H1 (cell line): ENCODE data around the gene LRRC74A. TPM values are rescaled to one million over a fixed set of nuclear protein-coding genes. Genes with fewer than 3 reads are reported as not detected.

Experiments
- CTCF ChIA-PET: fragments of 300-600 bp; sonication (Branson Sonifier 250); formaldehyde crosslinking; loops from one replicate; lab custom pipeline; 2021; ENCODE audit not compliant: partially characterized antibody; lab: Charles Lee
- POLR2A ChIA-PET: fragments of 300-600 bp; sonication (Branson Sonifier 250); formaldehyde crosslinking; loops from one replicate; lab custom pipeline; 2021; ENCODE audit warnings: inconsistent platforms; ENCODE audit not compliant: partially characterized antibody; lab: Charles Lee
- DNase-seq, 2 experiments: peaks; one replicate each; pipeline versions ENCODE4 v3.0.0 to v3.0.0-alpha.2; 2010 to 2022; ENCODE audit warnings: low spot score in 2 of 2, low read depth in 1 of 2, mixed read lengths in 1 of 2
- FAIRE-seq: peaks from 2 replicates; lab custom pipeline; 2011; peaks lifted over from hg19 to GRCh38; lab: Jason Lieb, UNC
- H2AFZ ChIP-seq: 2 replicates; pipeline ENCODE4 v1.8.1; 2012; ENCODE audit warnings: low read length, inconsistent platforms
- H2AK5ac ChIP-seq: 2 replicates; pipeline ENCODE4 v1.6.1; 2013; ENCODE audit warnings: low read depth, low read length
- H2BK120ac ChIP-seq: replicated peaks from 2 replicates; pipeline ENCODE3; 2013; ENCODE audit warnings: low read depth, low read length, inconsistent platforms
- H2BK12ac ChIP-seq: 2 replicates; pipeline ENCODE4 v1.6.1; 2013; ENCODE audit warnings: low read depth, low read length
- H2BK15ac ChIP-seq: 2 replicates; pipeline ENCODE4 v1.6.1; 2013; ENCODE audit warnings: low read length
- H2BK20ac ChIP-seq: 2 replicates; pipeline ENCODE4 v1.6.1; 2013; ENCODE audit warnings: low read length
- H2BK5ac ChIP-seq: 2 replicates; pipeline ENCODE4 v1.6.1; 2013; ENCODE audit warnings: low read depth, low read length
- H3K14ac ChIP-seq: 2 replicates; pipeline ENCODE4 v1.6.1; 2013; ENCODE audit warnings: inconsistent platforms; ENCODE audit not compliant: insufficient read length
- H3K18ac ChIP-seq: 2 replicates; pipeline ENCODE4 v1.6.1; 2013; ENCODE audit warnings: low read length; ENCODE audit errors: extremely low read depth
- H3K23ac ChIP-seq: 2 replicates; pipeline ENCODE4 v1.6.1; 2013; ENCODE audit warnings: inconsistent platforms; ENCODE audit not compliant: insufficient read length
- H3K23me2 ChIP-seq: 2 replicates; pipeline ENCODE4 v1.6.1; 2013; ENCODE audit warnings: low read depth, low read length
- H3K27ac ChIP-seq: 2 replicates; pipeline ENCODE4 v1.6.1; 2011; ENCODE audit warnings: low read depth, low read length, inconsistent platforms
- H3K27me3 ChIP-seq, 4 experiments: replicated peaks in 1 of 4; 1 replicate in 1 of 4; 2 replicates in 3 of 4; pipeline versions ENCODE4 v1.6.1 to v1.8.1; 2011 to 2013; ENCODE audit warnings: low read length in 3 of 4, mild to moderate bottlenecking in 3 of 4, inconsistent platforms in 2 of 4, mixed read lengths in 2 of 4, moderate library complexity in 1 of 4; ENCODE audit not compliant: control insufficient read depth in 3 of 4, insufficient read depth in 3 of 4; ENCODE audit errors: extremely low read depth in 1 of 4
- H3K36me3 ChIP-seq, 4 experiments: 2 replicates each; pipeline versions ENCODE4 v1.6.1 to v1.8.1; 2011 to 2013; ENCODE audit warnings: mild to moderate bottlenecking in 4 of 4, low read length in 3 of 4, moderate library complexity in 2 of 4, control low read depth in 1 of 4, inconsistent platforms in 1 of 4; ENCODE audit not compliant: insufficient read depth in 4 of 4, control insufficient read depth in 2 of 4
- H3K4ac ChIP-seq: replicated peaks from 2 replicates; pipeline ENCODE3; 2013; ENCODE audit warnings: low read length, low read depth, mixed read lengths, inconsistent platforms; ENCODE audit not compliant: insufficient read length
- H3K4me1 ChIP-seq, 4 experiments: replicated peaks in 1 of 4; 1 replicate in 1 of 4; 2 replicates in 3 of 4; pipeline versions ENCODE4 v1.6.1 to v1.8.1; 2011 to 2013; ENCODE audit warnings: low read length in 3 of 4, inconsistent platforms in 2 of 4, mixed read lengths in 1 of 4; ENCODE audit not compliant: insufficient read depth in 4 of 4, control insufficient read depth in 3 of 4
- H3K4me2 ChIP-seq, 2 experiments: 2 replicates each; pipeline versions ENCODE4 v1.6.1 to v1.8.1; 2011 to 2013; ENCODE audit warnings: low read depth in 2 of 2, low read length in 2 of 2, control low read depth in 1 of 2, inconsistent platforms in 1 of 2, mild to moderate bottlenecking in 1 of 2; ENCODE audit not compliant: insufficient read depth in 1 of 2
- H3K4me3 ChIP-seq, 4 experiments: fragments of 200-600, 300-600 bp in 1 of 4; sonication (generic), shearing (Covaris generic), sonication (Bioruptor Twin) in 1 of 4; 2 replicates each; pipeline versions ENCODE4 v1.5.1 to v1.8.1; 2011 to 2016; ENCODE audit warnings: low read length in 4 of 4, low read depth in 3 of 4, control low read depth in 2 of 4, inconsistent platforms in 2 of 4, mild to moderate bottlenecking in 2 of 4, mixed read lengths in 1 of 4, moderate library complexity in 1 of 4; ENCODE audit not compliant: insufficient read depth in 2 of 4; ENCODE audit errors: extremely low read depth in 1 of 4
- H3K56ac ChIP-seq: replicated peaks from 2 replicates; pipeline ENCODE3; 2013; ENCODE audit warnings: low read depth, mild to moderate bottlenecking, mixed read lengths, low read length, inconsistent platforms; ENCODE audit not compliant: insufficient read length
- H3K79me1 ChIP-seq: 2 replicates; pipeline ENCODE4 v1.6.1; 2013; ENCODE audit warnings: low read depth, low read length, control low read depth
- H3K79me2 ChIP-seq, 2 experiments: 2 replicates each; pipeline versions ENCODE4 v1.6.1 to v1.8.1; 2012 to 2013; ENCODE audit warnings: low read length in 2 of 2, mild to moderate bottlenecking in 2 of 2, inconsistent platforms in 1 of 2; ENCODE audit not compliant: insufficient read depth in 2 of 2, control insufficient read depth in 1 of 2
- H3K9ac ChIP-seq, 4 experiments: replicated peaks in 1 of 4; 1 replicate in 1 of 4; 2 replicates in 3 of 4; pipeline versions ENCODE4 v1.6.1 to v1.8.1; 2011 to 2013; ENCODE audit warnings: low read depth in 3 of 4, low read length in 3 of 4, control low read depth in 2 of 4, mild to moderate bottlenecking in 2 of 4, moderate library complexity in 2 of 4, inconsistent platforms in 1 of 4; ENCODE audit errors: extremely low read depth in 1 of 4
- H3K9me3 ChIP-seq, 2 experiments: 2 replicates each; pipeline versions ENCODE4 v1.6.1 to v1.8.1; 2012 to 2013; ENCODE audit warnings: mild to moderate bottlenecking in 2 of 2, moderate library complexity in 2 of 2, control low read depth in 1 of 2, inconsistent platforms in 1 of 2, low read depth in 1 of 2, low read length in 1 of 2, mixed read lengths in 1 of 2; ENCODE audit not compliant: insufficient read depth in 2 of 2
- H4K20me1 ChIP-seq, 2 experiments: replicated peaks in 1 of 2; 2 replicates each; pipeline versions ENCODE3 to v1.8.1; 2011 to 2013; ENCODE audit warnings: inconsistent platforms in 2 of 2, low read length in 2 of 2, mild to moderate bottlenecking in 1 of 2; ENCODE audit not compliant: insufficient read depth in 2 of 2, control insufficient read depth in 1 of 2
- H4K5ac ChIP-seq: 2 replicates; pipeline ENCODE4 v1.6.1; 2013; ENCODE audit warnings: low read length, low read depth, mixed read lengths, inconsistent platforms; ENCODE audit not compliant: insufficient read length
- H4K8ac ChIP-seq: 2 replicates; pipeline ENCODE4 v1.8.0; 2013; ENCODE audit warnings: mild to moderate bottlenecking, moderate library complexity, low read length, inconsistent platforms; ENCODE audit not compliant: insufficient read depth; ENCODE audit errors: extremely low read depth
- H4K91ac ChIP-seq: replicated peaks from 2 replicates; pipeline ENCODE3; 2013; ENCODE audit warnings: low read length, mixed read lengths, inconsistent platforms; ENCODE audit not compliant: insufficient read length
- ATF3 ChIP-seq: IDR thresholded peaks from 2 replicates; pipeline ENCODE4 v1.6.1; 2011; ENCODE audit warnings: low read depth, mild to moderate bottlenecking, low read length; ENCODE audit not compliant: insufficient read depth
- CEBPB ChIP-seq: IDR thresholded peaks from 2 replicates; pipeline ENCODE4 v1.6.1; 2012; ENCODE audit warnings: low read depth, low read length
- CHD1 ChIP-seq: IDR thresholded peaks from 2 replicates; pipeline ENCODE4 v1.6.1; 2012; ENCODE audit warnings: low read depth, low read length, improper control_type of control experiment
- CREB1 ChIP-seq: IDR thresholded peaks from 2 replicates; pipeline ENCODE4 v1.6.1; 2012; ENCODE audit warnings: inconsistent platforms
- JUND ChIP-seq: IDR thresholded peaks from 2 replicates; pipeline ENCODE4 v1.6.1; 2011; ENCODE audit warnings: mild to moderate bottlenecking, improper control_type of control experiment, low read length
- KDM1A ChIP-seq: fragments of 200-600, 300-600 bp; sonication (generic); IDR thresholded peaks from 2 replicates; pipeline ENCODE4 v1.7.1; 2016; ENCODE audit warnings: mild to moderate bottlenecking, low read length, borderline replicate concordance
- NRF1 ChIP-seq: IDR thresholded peaks from 2 replicates; pipeline ENCODE4 v1.6.1; 2011; ENCODE audit warnings: mild to moderate bottlenecking, low read depth, low read length, improper control_type of control experiment
- PHF8 ChIP-seq: fragments of 200-600 bp; sonication (generic); conservative IDR thresholded peaks from 2 replicates; pipeline ENCODE4 v1.7.1; 2012; ENCODE audit warnings: low read depth, mild to moderate bottlenecking, inconsistent platforms, low read length, moderate library complexity
- POU5F1 ChIP-seq: IDR thresholded peaks from 2 replicates; pipeline ENCODE4 v1.6.1; 2011; ENCODE audit warnings: low read depth, mild to moderate bottlenecking, low read length, moderate library complexity
- SIN3A ChIP-seq, 2 experiments: IDR thresholded peaks in 1 of 2; conservative IDR thresholded peaks in 1 of 2; 2 replicates each; pipeline ENCODE4 v1.6.1; 2011 to 2012; ENCODE audit warnings: low read length in 2 of 2, improper control_type of control experiment in 1 of 2, low read depth in 1 of 2, mild to moderate bottlenecking in 1 of 2
- SP1 ChIP-seq: IDR thresholded peaks from 2 replicates; pipeline ENCODE4 v1.6.1; 2011; ENCODE audit warnings: low read depth, low read length
- SP2 ChIP-seq: IDR thresholded peaks from 2 replicates; pipeline ENCODE4 v1.6.1; 2012; ENCODE audit warnings: mild to moderate bottlenecking, low read length, inconsistent platforms
- TAF7 ChIP-seq: optimal IDR thresholded peaks from 2 replicates; pipeline ENCODE3; 2011; ENCODE audit warnings: low read depth, mild to moderate bottlenecking, inconsistent platforms, low read length, moderate library complexity, borderline replicate concordance
- TCF12 ChIP-seq: IDR thresholded peaks from 2 replicates; pipeline ENCODE4 v1.6.1; 2011; ENCODE audit warnings: low read depth, mild to moderate bottlenecking, low read length
- WGBS, 2 experiments: shearing (Covaris generic) in 1 of 2; methylation state at CpG; one replicate each; pipeline versions ENCODE4 v1.1.6 to v1.1.7; 2013 to 2015; ENCODE audit warnings: low lambda C conversion rate in 2 of 2, mixed read lengths in 2 of 2, inconsistent platforms in 1 of 2, low coverage in 1 of 2, missing lambda C conversion rate in 1 of 2; ENCODE audit not compliant: insufficient replicate concordance in 2 of 2, insufficient coverage in 1 of 2, insufficient read length in 1 of 2; ENCODE audit errors: extremely low coverage in 1 of 2, missing lambda C conversion rate in 1 of 2; 5-methylcytosine and 5-hydroxymethylcytosine counted together
- polyA plus RNA-seq, 7 experiments: library from polyadenylated mRNA; depleted of rRNA in 3 of 7; stranded (reverse) in 5 of 7; unstranded in 2 of 7; fragments of >200 nt in 5 of 7; fragments of 200-250 nt in 2 of 7; gene quantifications; 1 replicate in 5 of 7; 2 replicates in 1 of 7; 4 replicates in 1 of 7; pipeline versions ENCODE4 v1.2.1 to v1.2.3, GENCODE V29; 2011 to 2013; ENCODE audit warnings: missing spikeins in 2 of 7, mixed read lengths in 2 of 7
- total RNA-seq: library from RNA; stranded (reverse); fragmentation: NEBNext Ultra II Directional; extraction: Animal tissue kit (Norgen Biotek cat#: 25700); gene quantifications from 2 replicates; pipeline ENCODE4 v1.2.1, GENCODE V29; 2021
- TF ChIP-seq, protein P1 (sequence below): IDR thresholded peaks from 2 replicates; pipeline ENCODE4 v1.6.1; 2012; ENCODE audit warnings: inconsistent platforms

LRRC74A gene
- total and polyA plus RNA-seq, 2 of the 8 experiments (the other 6 are each of a cell fraction or from before 2014, with no cell fraction given) = not detected

DNA sequence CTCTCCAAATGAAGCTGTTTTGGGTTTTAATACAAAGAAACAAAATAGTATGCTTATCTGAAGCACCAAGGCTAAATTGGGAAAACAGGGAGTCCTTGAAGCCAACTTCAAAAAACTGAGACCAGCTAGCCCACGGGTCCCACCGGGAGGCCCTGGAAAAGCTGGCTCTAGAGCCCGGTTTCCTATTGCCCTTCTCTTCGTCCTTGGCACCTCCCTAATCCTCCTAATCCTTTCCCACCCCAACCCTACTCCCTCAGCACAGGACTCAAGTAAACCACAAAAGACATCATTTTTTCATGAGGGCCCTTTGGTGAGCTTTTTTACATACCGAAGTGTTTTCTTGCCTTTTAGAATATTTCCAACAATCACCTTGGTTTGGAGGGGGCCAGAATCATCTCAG, 11.3 kb downstream of the LRRC74A start:
- Histone ChIP-seq H3K14ac (no peak overlapping the region), H3K79me2 (no peaks in the 10 kb centered on the region), H2AK5ac (no peak overlapping the region), H3K18ac (no peak overlapping the region), H4K20me1 (no peaks in the 10 kb centered on the region), H3K4me2 (no peak overlapping the region), H3K9ac (no peak overlapping the region), H2BK120ac (no peak overlapping the region), H3K9me3 (no peaks in the 10 kb centered on the region), H4K8ac (no peak overlapping the region), H3K56ac (no peak overlapping the region), H2BK5ac (no peak overlapping the region), H3K4me1 (peaks cover 0 to 3% (median 1%) of the 10 kb centered on the region in 4 experiments; a peak in 2 of 7 replicates), H3K23me2 (no peaks in the 10 kb centered on the region), H3K4me3 (no peak overlapping the region), H4K91ac (no peak overlapping the region), H2BK15ac (no peak overlapping the region), H2AFZ (no peak overlapping the region), H3K36me3 (no peaks in the 10 kb centered on the region), H2BK12ac (no peak overlapping the region), H3K27ac (no peak overlapping the region), H3K4ac (no peak overlapping the region), H3K79me1 (no peaks in the 10 kb centered on the region), H3K23ac (no peak overlapping the region), H4K5ac (no peak overlapping the region), H3K27me3 (no peaks in the 10 kb centered on the region), H2BK20ac (no peak overlapping the region)
- no peak for FAIRE-seq
- CTCF ChIA-PET = interaction anchor here (0.9 to 1.8 kb wide), 5 partner anchors 11 to 231 kb away, joined by 3 to 4 read pairs (median 4); no protein-coding TSS in a partner anchor
- WGBS, 2 experiments = 83% methylated on average over 5 of the region's 5 CpGs; no CpG with 5 or more reads in 1 of the 2 experiments
- POLR2A ChIA-PET = no interaction called here
- no peak for DNase-seq
- TF ChIP-seq CREB1 (no peak), PHF8 (no peak), ATF3 (no peak), TAF7 (no peak), CHD1 (no peak), JUND (no peak), CEBPB (no peak), NRF1 (no peak), SIN3A (conservative IDR thresholded peaks at IDR 0.05 in 1 of 2, IDR thresholded peaks at IDR 0.05 in 1 of 2; ENCODE audit: low read depth in 1 of 2, low read length in 2 of 2) (no peak), KDM1A (no peak), POU5F1 (no peak), SP1 (no peak), TCF12 (no peak), SP2 (no peak)
- TF ChIP-seq, protein P1, sequence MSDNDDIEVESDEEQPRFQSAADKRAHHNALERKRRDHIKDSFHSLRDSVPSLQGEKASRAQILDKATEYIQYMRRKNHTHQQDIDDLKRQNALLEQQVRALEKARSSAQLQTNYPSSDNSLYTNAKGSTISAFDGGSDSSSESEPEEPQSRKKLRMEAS = no peak
